GM19467 (cell line): ENCODE data around the gene XRCC1.

Experiments used
- ATAC-seq: cut with Tn5 transposase; IDR thresholded peaks from one replicate; pipeline ENCODE4 v1.9.1; 2021; ENCODE audit warnings: mild to moderate bottlenecking, moderate library complexity; ENCODE audit not compliant: unreplicated experiment

Gene XRCC1

DNA sequence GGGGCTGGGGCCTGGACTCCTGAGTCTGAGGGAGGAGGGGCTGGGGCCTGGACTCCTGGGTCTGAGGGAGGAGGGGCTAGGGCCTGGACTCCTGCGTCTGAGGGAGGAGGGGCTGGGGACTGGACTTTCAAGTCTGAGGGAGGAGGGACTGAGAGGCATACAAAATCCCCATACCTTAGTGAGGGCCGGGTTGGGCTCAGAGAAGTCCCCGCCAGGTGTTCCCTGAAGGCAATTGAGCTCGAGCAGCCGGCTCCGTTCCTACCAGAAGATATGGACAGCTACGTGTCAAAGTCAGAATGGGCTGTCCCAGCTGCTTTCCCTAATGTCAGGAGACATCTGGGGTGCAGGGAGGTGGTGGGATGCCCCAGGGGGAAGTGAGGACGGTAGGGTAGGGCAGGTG lies 80.2 kb downstream of the XRCC1 start:
- no peak for ATAC-seq
